ENCODE results near the gene TWF2. TPM values are rescaled to one million over a fixed set of nuclear protein-coding genes. Genes with fewer than 3 reads are reported as not detected.

The TWF2 gene
- total and polyA plus RNA-seq, 10 of the 15 experiments (the other 5 are each of a cell fraction or from before 2014, with no cell fraction given), result 0.16 to 106 (median 68.5) TPM

DNA sequence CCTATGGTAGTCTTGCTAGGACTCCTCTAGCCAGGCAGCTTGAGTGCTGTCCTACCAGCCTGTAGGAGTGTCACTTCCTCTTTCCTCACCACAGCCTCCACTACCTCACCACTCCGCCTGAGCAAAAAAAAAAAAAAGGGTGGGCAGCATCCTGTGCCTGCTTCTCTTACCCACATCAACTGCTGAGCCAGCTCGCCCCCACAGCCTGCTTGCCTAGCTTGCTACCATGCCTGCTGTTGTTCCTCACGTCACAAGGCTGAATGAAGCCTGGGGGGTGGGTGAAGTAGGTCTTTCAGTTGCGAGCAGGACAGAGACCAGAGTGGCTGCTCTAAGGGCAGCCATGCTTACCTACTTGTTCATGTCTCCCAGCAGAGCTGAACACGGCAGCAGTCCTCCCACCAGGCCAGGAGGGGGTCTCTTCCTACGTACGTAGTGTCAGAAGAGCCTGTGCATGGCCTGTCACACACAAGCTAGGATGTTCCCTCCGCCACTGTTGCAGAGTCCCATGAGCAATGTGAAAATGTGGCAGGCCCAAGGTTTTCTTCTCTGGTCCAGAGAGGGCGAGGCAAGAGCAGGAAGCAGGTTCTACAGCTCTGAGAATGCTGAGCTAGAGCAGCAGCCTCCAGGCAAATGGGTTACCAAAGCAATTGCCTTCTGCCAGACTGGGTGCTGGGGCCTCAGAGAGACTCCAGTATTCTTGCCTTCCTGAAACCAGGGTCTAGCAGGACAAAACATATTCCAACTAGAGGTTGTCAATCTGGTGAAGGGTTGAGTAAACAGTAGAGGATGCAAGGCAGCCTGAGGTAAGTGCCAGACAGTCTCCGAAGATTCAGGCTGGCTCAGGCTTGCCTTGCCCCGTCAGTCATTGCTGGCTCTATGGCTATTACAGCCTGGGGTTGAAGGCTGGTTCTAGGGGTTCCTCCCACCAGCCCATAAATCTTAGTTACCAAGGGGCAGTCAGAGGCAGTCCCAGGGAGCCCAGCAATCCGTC lies 14.7 kb upstream of the TWF2 start (continued):
- TF ChIP-seq, protein P1, sequence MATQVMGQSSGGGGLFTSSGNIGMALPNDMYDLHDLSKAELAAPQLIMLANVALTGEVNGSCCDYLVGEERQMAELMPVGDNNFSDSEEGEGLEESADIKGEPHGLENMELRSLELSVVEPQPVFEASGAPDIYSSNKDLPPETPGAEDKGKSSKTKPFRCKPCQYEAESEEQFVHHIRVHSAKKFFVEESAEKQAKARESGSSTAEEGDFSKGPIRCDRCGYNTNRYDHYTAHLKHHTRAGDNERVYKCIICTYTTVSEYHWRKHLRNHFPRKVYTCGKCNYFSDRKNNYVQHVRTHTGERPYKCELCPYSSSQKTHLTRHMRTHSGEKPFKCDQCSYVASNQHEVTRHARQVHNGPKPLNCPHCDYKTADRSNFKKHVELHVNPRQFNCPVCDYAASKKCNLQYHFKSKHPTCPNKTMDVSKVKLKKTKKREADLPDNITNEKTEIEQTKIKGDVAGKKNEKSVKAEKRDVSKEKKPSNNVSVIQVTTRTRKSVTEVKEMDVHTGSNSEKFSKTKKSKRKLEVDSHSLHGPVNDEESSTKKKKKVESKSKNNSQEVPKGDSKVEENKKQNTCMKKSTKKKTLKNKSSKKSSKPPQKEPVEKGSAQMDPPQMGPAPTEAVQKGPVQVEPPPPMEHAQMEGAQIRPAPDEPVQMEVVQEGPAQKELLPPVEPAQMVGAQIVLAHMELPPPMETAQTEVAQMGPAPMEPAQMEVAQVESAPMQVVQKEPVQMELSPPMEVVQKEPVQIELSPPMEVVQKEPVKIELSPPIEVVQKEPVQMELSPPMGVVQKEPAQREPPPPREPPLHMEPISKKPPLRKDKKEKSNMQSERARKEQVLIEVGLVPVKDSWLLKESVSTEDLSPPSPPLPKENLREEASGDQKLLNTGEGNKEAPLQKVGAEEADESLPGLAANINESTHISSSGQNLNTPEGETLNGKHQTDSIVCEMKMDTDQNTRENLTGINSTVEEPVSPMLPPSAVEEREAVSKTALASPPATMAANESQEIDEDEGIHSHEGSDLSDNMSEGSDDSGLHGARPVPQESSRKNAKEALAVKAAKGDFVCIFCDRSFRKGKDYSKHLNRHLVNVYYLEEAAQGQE (IDR thresholded peaks at IDR 0.05; ENCODE audit: low read depth, low read length), result no peak
- no peak for TF ChIP-seq WRNIP1 (IDR thresholded peaks at IDR 0.05; ENCODE audit: borderline replicate concordance, low read depth, low read length)
- TF ChIP-seq FOXK2 (IDR thresholded peaks at IDR 0.05), result no peak
- TF ChIP-seq TARDBP (IDR thresholded peaks at IDR 0.05; ENCODE audit: borderline replicate concordance), result no peak
- TF ChIP-seq KAT2A (conservative IDR thresholded peaks at IDR 0.05; ENCODE audit: control insufficient read depth, low read depth, low read length), result no peak
- peak; percentile 61; the same call in 1 of the 2 replicates for TF ChIP-seq BCL11A (IDR thresholded peaks at IDR 0.05; ENCODE audit: low read depth, low read length)
- TF ChIP-seq, protein P2, sequence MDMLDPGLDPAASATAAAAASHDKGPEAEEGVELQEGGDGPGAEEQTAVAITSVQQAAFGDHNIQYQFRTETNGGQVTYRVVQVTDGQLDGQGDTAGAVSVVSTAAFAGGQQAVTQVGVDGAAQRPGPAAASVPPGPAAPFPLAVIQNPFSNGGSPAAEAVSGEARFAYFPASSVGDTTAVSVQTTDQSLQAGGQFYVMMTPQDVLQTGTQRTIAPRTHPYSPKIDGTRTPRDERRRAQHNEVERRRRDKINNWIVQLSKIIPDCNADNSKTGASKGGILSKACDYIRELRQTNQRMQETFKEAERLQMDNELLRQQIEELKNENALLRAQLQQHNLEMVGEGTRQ (IDR thresholded peaks at IDR 0.05; ENCODE audit: borderline replicate concordance, low read depth, low read length), result no peak
- TF ChIP-seq, protein P3, sequence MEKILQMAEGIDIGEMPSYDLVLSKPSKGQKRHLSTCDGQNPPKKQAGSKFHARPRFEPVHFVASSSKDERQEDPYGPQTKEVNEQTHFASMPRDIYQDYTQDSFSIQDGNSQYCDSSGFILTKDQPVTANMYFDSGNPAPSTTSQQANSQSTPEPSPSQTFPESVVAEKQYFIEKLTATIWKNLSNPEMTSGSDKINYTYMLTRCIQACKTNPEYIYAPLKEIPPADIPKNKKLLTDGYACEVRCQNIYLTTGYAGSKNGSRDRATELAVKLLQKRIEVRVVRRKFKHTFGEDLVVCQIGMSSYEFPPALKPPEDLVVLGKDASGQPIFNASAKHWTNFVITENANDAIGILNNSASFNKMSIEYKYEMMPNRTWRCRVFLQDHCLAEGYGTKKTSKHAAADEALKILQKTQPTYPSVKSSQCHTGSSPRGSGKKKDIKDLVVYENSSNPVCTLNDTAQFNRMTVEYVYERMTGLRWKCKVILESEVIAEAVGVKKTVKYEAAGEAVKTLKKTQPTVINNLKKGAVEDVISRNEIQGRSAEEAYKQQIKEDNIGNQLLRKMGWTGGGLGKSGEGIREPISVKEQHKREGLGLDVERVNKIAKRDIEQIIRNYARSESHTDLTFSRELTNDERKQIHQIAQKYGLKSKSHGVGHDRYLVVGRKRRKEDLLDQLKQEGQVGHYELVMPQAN (conservative IDR thresholded peaks at IDR 0.05), result no peak
- no peak for TF ChIP-seq SREBF1 (IDR thresholded peaks at IDR 0.05; ENCODE audit: low read length)
- TF ChIP-seq, protein P4, sequence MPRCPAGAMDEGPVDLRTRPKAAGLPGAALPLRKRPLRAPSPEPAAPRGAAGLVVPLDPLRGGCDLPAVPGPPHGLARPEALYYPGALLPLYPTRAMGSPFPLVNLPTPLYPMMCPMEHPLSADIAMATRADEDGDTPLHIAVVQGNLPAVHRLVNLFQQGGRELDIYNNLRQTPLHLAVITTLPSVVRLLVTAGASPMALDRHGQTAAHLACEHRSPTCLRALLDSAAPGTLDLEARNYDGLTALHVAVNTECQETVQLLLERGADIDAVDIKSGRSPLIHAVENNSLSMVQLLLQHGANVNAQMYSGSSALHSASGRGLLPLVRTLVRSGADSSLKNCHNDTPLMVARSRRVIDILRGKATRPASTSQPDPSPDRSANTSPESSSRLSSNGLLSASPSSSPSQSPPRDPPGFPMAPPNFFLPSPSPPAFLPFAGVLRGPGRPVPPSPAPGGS (IDR thresholded peaks at IDR 0.05; ENCODE audit: borderline replicate concordance, insufficient read depth, low read depth, low read length, poor library complexity, severe bottlenecking), result peak; percentile 95
- TF ChIP-seq, protein P5, sequence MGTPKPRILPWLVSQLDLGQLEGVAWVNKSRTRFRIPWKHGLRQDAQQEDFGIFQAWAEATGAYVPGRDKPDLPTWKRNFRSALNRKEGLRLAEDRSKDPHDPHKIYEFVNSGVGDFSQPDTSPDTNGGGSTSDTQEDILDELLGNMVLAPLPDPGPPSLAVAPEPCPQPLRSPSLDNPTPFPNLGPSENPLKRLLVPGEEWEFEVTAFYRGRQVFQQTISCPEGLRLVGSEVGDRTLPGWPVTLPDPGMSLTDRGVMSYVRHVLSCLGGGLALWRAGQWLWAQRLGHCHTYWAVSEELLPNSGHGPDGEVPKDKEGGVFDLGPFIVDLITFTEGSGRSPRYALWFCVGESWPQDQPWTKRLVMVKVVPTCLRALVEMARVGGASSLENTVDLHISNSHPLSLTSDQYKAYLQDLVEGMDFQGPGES (IDR thresholded peaks at IDR 0.05), result no peak
- TF ChIP-seq ZSCAN29 (IDR thresholded peaks at IDR 0.05), result no peak
- no peak for TF ChIP-seq EZH2 (IDR thresholded peaks at IDR 0.05; ENCODE audit: borderline replicate concordance, control insufficient read depth, low read depth, low read length)
- no peak for TF ChIP-seq BMI1 (IDR thresholded peaks at IDR 0.05; ENCODE audit: borderline replicate concordance)
- TF ChIP-seq MTA3 (IDR thresholded peaks at IDR 0.05; ENCODE audit: borderline replicate concordance, low read length), result peak; percentile 83; the same call in 1 of the 2 replicates
- no peak for TF ChIP-seq YBX1 (IDR thresholded peaks at IDR 0.05)
- 0 out of 4 replicates have a peak, but pooled peaks of 1 of the 2 experiments have one; percentile 25 for TF ChIP-seq SRF (IDR thresholded peaks at IDR 0.05; ENCODE audit: low read depth in 2 of 2, low read length in 2 of 2)
- no peak for TF ChIP-seq MEF2A (IDR thresholded peaks at IDR 0.05; ENCODE audit: insufficient read depth, low read depth, low read length)
- no peak for TF ChIP-seq RB1 (IDR thresholded peaks at IDR 0.05; ENCODE audit: borderline replicate concordance)
- no peak for TF ChIP-seq SMAD5 (IDR thresholded peaks at IDR 0.05; ENCODE audit: low read depth)

Measured in GM12878 (cell line).